ENCODE measurements around the gene LIMS1. TPM values are rescaled to one million over a fixed set of nuclear protein-coding genes. Genes with fewer than 3 reads are reported as not detected.

Gene LIMS1
- total and polyA plus RNA-seq, 2 of the 13 experiments (the other 11 are each of a cell fraction or from before 2014, with no cell fraction given) = 38.3 to 49.6 TPM

GRCh38 chr2:108533832-108534583, at the start of gene LIMS1 (continued):
- TF ChIP-seq FOXP4 (CRISPR knock-in tag; IDR thresholded peaks at IDR 0.05) (peak; percentile 32; the same call in 1 of the 2 replicates), SKIL (CRISPR knock-in tag; IDR thresholded peaks at IDR 0.05; ENCODE audit: borderline replicate concordance) (peak; percentile 40; the same call in 1 of the 2 replicates), ZNF557 (CRISPR knock-in tag; IDR thresholded peaks at IDR 0.05) (peak; percentile 83; the same call in 1 of the 2 replicates), ERF (CRISPR knock-in tag; IDR thresholded peaks at IDR 0.05) (peak; percentile 99), CHD2 (IDR thresholded peaks at IDR 0.05; ENCODE audit: low read depth, low read length) (no peak), ATF1 (CRISPR knock-in tag; IDR thresholded peaks at IDR 0.05) (no peak), REPIN1 (CRISPR knock-in tag; IDR thresholded peaks at IDR 0.05; ENCODE audit: borderline replicate concordance, low read depth) (peak; percentile 92), HNF4G (IDR thresholded peaks at IDR 0.05; ENCODE audit: borderline replicate concordance, low read depth, low read length) (peak; percentile 46; the same call in 1 of the 2 replicates), HNF4G (CRISPR knock-in tag; IDR thresholded peaks at IDR 0.05; ENCODE audit: borderline replicate concordance, low read depth) (no peak), NFYB (CRISPR knock-in tag; IDR thresholded peaks at IDR 0.05) (peak; percentile 19; the same call in 1 of the 2 replicates), HINFP (CRISPR knock-in tag; IDR thresholded peaks at IDR 0.05; ENCODE audit: low read depth) (peak; percentile 41; the same call in 1 of the 2 replicates), DNMT1 (CRISPR knock-in tag; IDR thresholded peaks at IDR 0.05) (no peak), MIXL1 (CRISPR knock-in tag; IDR thresholded peaks at IDR 0.05) (peak; percentile 29; the same call in 1 of the 2 replicates), ZNF329 (CRISPR knock-in tag; IDR thresholded peaks at IDR 0.05; ENCODE audit: low read depth) (no peak; the same call in 1 of the 2 replicates)
- TF ChIP-seq, protein P1, sequence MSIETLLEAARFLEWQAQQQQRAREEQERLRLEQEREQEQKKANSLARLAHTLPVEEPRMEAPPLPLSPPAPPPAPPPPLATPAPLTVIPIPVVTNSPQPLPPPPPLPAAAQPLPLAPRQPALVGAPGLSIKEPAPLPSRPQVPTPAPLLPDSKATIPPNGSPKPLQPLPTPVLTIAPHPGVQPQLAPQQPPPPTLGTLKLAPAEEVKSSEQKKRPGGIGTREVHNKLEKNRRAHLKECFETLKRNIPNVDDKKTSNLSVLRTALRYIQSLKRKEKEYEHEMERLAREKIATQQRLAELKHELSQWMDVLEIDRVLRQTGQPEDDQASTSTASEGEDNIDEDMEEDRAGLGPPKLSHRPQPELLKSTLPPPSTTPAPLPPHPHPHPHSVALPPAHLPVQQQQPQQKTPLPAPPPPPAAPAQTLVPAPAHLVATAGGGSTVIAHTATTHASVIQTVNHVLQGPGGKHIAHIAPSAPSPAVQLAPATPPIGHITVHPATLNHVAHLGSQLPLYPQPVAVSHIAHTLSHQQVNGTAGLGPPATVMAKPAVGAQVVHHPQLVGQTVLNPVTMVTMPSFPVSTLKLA (IDR thresholded peaks at IDR 0.05) = no peak
